CD4-positive, alpha-beta T cell treated with Interleukin-15 for 4 hours (primary cell): ENCODE measurements around the gene TTF2.

Experiments
- DNase-seq: peaks from one replicate; pipeline ENCODE4 v3.0.0-alpha.2; 2020; ENCODE audit warnings: low spot score

The TTF2 gene

GRCh38 chr1:117046781-117047180 is 13.3 kb upstream of the TTF2 start:
- no peak for DNase-seq

GRCh38 chr1:117047271-117047670 is 12.9 kb upstream of the TTF2 start:
- DNase-seq, result no peak

GRCh38 chr1:117049857-117050256 is 10.3 kb upstream of the TTF2 start:
- DNase-seq, result no peak

GRCh38 chr1:117051224-117052064 is 8.7 kb upstream of the TTF2 start:
- DNase-seq, result peak; percentile 26

GRCh38 chr1:117054068-117054467 is 6.1 kb upstream of the TTF2 start:
- DNase-seq, result no peak

GRCh38 chr1:117058810-117059209 is 1.3 kb upstream of the TTF2 start:
- DNase-seq, result no peak

GRCh38 chr1:117059334-117059677 is 820 bp upstream of the TTF2 start:
- peak; percentile 60 for DNase-seq

GRCh38 chr1:117060441-117061317 is 553 bp downstream of the TTF2 start:
- no peak for DNase-seq

GRCh38 chr1:117061986-117062415 is 1.9 kb downstream of the TTF2 start:
- peak; percentile 43 for DNase-seq

- DNase-seq, result no peak
Observed at GRCh38 chr1:117066367-117066766, 6.2 kb downstream of the TTF2 start.

- DNase-seq, result peak; percentile 53
Observed at GRCh38 chr1:117067533-117068370, 7.6 kb downstream of the TTF2 start.

GRCh38 chr1:117068580-117068979 is 8.5 kb downstream of the TTF2 start:
- DNase-seq, result no peak

- no peak for DNase-seq
Observed at GRCh38 chr1:117069220-117069844, 9.2 kb downstream of the TTF2 start.

- no peak for DNase-seq
Observed at GRCh38 chr1:117070124-117070523, 10.0 kb downstream of the TTF2 start.

- no peak for DNase-seq
Observed at GRCh38 chr1:117076648-117077047, 16.5 kb downstream of the TTF2 start.

- peak; percentile 6 for DNase-seq
Observed at GRCh38 chr1:117077267-117077666, 17.1 kb downstream of the TTF2 start.

GRCh38 chr1:117079737-117080136 is 19.6 kb downstream of the TTF2 start:
- no peak for DNase-seq

GRCh38 chr1:117084231-117084630 is 24.1 kb downstream of the TTF2 start:
- no peak for DNase-seq

GRCh38 chr1:117087686-117088085 is 27.6 kb downstream of the TTF2 start:
- no peak for DNase-seq

GRCh38 chr1:117089996-117090395 is 29.9 kb downstream of the TTF2 start:
- DNase-seq, result no peak

- no peak for DNase-seq
Observed at GRCh38 chr1:117092594-117092993, 32.5 kb downstream of the TTF2 start.

GRCh38 chr1:117093091-117093534 is 33.0 kb downstream of the TTF2 start:
- no peak for DNase-seq
